Progenitor cell of endocrine pancreas (in vitro differentiated cells): ENCODE measurements around the gene MBL2. TPM values are rescaled to one million over a fixed set of nuclear protein-coding genes. Genes with fewer than 3 reads are reported as not detected.

Experiments
- DNase-seq: peaks from one replicate; pipeline ENCODE4 v3.0.0; 2021; ENCODE audit warnings: low spot score; ENCODE audit not compliant: unreplicated experiment
- H3K27ac Mint-ChIP-seq: 2 replicates; pipeline ENCODE4 v1.8.0; 2021; ENCODE audit warnings: mild to moderate bottlenecking, moderate library complexity, mixed read lengths
- H3K27me3 Mint-ChIP-seq: 2 replicates; pipeline ENCODE4 v1.8.0; 2021; ENCODE audit warnings: mixed read lengths
- H3K36me3 Mint-ChIP-seq: 2 replicates; pipeline ENCODE4 v1.8.0; 2022; ENCODE audit warnings: mixed read lengths; ENCODE audit not compliant: insufficient read depth
- H3K4me1 Mint-ChIP-seq: 2 replicates; pipeline ENCODE4 v1.8.0; 2021; ENCODE audit warnings: low read depth, mixed read lengths
- H3K4me3 Mint-ChIP-seq: 2 replicates; pipeline ENCODE4 v1.8.0; 2021; ENCODE audit warnings: low read depth, mild to moderate bottlenecking, moderate library complexity, mixed read lengths
- H3K9me3 Mint-ChIP-seq: 2 replicates; pipeline ENCODE4 v1.8.0; 2021; ENCODE audit warnings: low read depth, mixed read lengths
- CTCF ChIP-seq: fragments of 200-600 bp; sonication (generic); IDR thresholded peaks from one replicate; pipeline ENCODE4 v1.5.0; 2021; ENCODE audit warnings: antibody characterized with exemption, mild to moderate bottlenecking; ENCODE audit not compliant: unreplicated experiment
- total RNA-seq: library from RNA; stranded (reverse); gene quantifications from 2 replicates; pipeline ENCODE4 v1.2.1, GENCODE V29; 2021

The MBL2 gene
- total RNA-seq, 1 donor from 2014 or later: not detected

- no peak for DNase-seq
- TF ChIP-seq CTCF: no peak
- Mint-ChIP-seq H3K36me3 (no peaks in the 10 kb centered on the region), H3K4me3 (no peak overlapping the region), H3K9me3 (peaks cover 3% of the 10 kb centered on the region), H3K4me1 (no peaks in the 10 kb centered on the region), H3K27me3 (no peaks in the 10 kb centered on the region), H3K27ac (no peak overlapping the region)
Observed at GRCh38 chr10:52810761-52811160, 38.2 kb upstream of the MBL2 start.

- Mint-ChIP-seq H3K4me3 (no peak overlapping the region), H3K27ac (no peak overlapping the region), H3K27me3 (no peaks in the 10 kb centered on the region), H3K36me3 (no peaks in the 10 kb centered on the region), H3K4me1 (no peaks in the 10 kb centered on the region), H3K9me3 (peaks cover 3% of the 10 kb centered on the region)
- TF ChIP-seq CTCF: no peak
- no peak for DNase-seq
Observed at GRCh38 chr10:52807803-52808202, 35.2 kb upstream of the MBL2 start.

- DNase-seq: no peak
- Mint-ChIP-seq H3K27me3 (no peaks in the 10 kb centered on the region), H3K4me3 (no peak overlapping the region), H3K9me3 (peaks cover 6% of the 10 kb centered on the region), H3K4me1 (no peaks in the 10 kb centered on the region), H3K27ac (no peak overlapping the region), H3K36me3 (no peaks in the 10 kb centered on the region)
- no peak for TF ChIP-seq CTCF
Observed at GRCh38 chr10:52805414-52806285, 33.1 kb upstream of the MBL2 start.

GRCh38 chr10:52801947-52802346 is 29.4 kb upstream of the MBL2 start:
- H3K27ac Mint-ChIP-seq: no peak overlapping the region
- no peaks in the 10 kb centered on the region for H3K4me1 Mint-ChIP-seq
- peaks cover 13% of the 10 kb centered on the region for H3K9me3 Mint-ChIP-seq
- no peaks in the 10 kb centered on the region for H3K27me3 Mint-ChIP-seq
- H3K36me3 Mint-ChIP-seq: no peaks in the 10 kb centered on the region
- H3K4me3 Mint-ChIP-seq: no peak overlapping the region
- no peak for DNase-seq
- no peak for TF ChIP-seq CTCF

GRCh38 chr10:52786098-52786497 is 13.5 kb upstream of the MBL2 start:
- H3K9me3 Mint-ChIP-seq: no peaks in the 10 kb centered on the region
- no peak overlapping the region for H3K4me3 Mint-ChIP-seq
- TF ChIP-seq CTCF: no peak
- H3K27ac Mint-ChIP-seq: no peak overlapping the region
- no peaks in the 10 kb centered on the region for H3K36me3 Mint-ChIP-seq
- DNase-seq: no peak
- H3K27me3 Mint-ChIP-seq: no peaks in the 10 kb centered on the region
- no peaks in the 10 kb centered on the region for H3K4me1 Mint-ChIP-seq
